HG03342 (cell line): ENCODE data around the gene SUSD3.
"Not testable (repeated sequence)": the region's sequence is repeated elsewhere in the genome, so short reads cannot be mapped to it uniquely, and the experiment has no call there.

Source experiments
- ATAC-seq: cut with Tn5 transposase; IDR thresholded peaks from one replicate; pipeline ENCODE4 v1.9.1; 2021; ENCODE audit warnings: mild to moderate bottlenecking, moderate library complexity; ENCODE audit not compliant: unreplicated experiment

The SUSD3 gene

GRCh38 chr9:93058355-93059010 lies at the start of gene SUSD3:
SUSD3 (plus strand) TSS chr9:93058701; CDS start chr9:93058743, 42 bp downstream.
- peak; percentile 51 for ATAC-seq

- no peak for ATAC-seq
Observed at GRCh38 chr9:93009337-93010015, 49.0 kb upstream of the SUSD3 start.

- ATAC-seq: no peak
Observed at GRCh38 chr9:93010056-93010455, 48.4 kb upstream of the SUSD3 start.

GRCh38 chr9:93010704-93011103 lies 47.8 kb upstream of the SUSD3 start:
- no peak for ATAC-seq

GRCh38 chr9:93011114-93011513 lies 47.4 kb upstream of the SUSD3 start:
- no peak for ATAC-seq

- no peak for ATAC-seq
Observed at GRCh38 chr9:93012963-93013855, 45.3 kb upstream of the SUSD3 start.

- no peak for ATAC-seq
Observed at GRCh38 chr9:93013856-93014582, 44.5 kb upstream of the SUSD3 start.

GRCh38 chr9:93015190-93015589 lies 43.3 kb upstream of the SUSD3 start:
- ATAC-seq: not testable (repeated sequence)

GRCh38 chr9:93017621-93018020 lies 40.9 kb upstream of the SUSD3 start:
- no peak for ATAC-seq

GRCh38 chr9:93020151-93020550 lies 38.4 kb upstream of the SUSD3 start:
- ATAC-seq: no peak

GRCh38 chr9:93020771-93021670 lies 37.5 kb upstream of the SUSD3 start:
- ATAC-seq: no peak

GRCh38 chr9:93022066-93022465 lies 36.4 kb upstream of the SUSD3 start:
- ATAC-seq: no peak

- no peak for ATAC-seq
Observed at GRCh38 chr9:93022721-93023520, 35.6 kb upstream of the SUSD3 start.

GRCh38 chr9:93023521-93023815 lies 35.0 kb upstream of the SUSD3 start:
- no peak for ATAC-seq

- ATAC-seq: no peak
Observed at GRCh38 chr9:93024646-93024910, 33.9 kb upstream of the SUSD3 start.

GRCh38 chr9:93024986-93025630 lies 33.4 kb upstream of the SUSD3 start:
- no peak for ATAC-seq

- no peak for ATAC-seq
Observed at GRCh38 chr9:93025736-93026135, 32.8 kb upstream of the SUSD3 start.

GRCh38 chr9:93026640-93027039 lies 31.9 kb upstream of the SUSD3 start:
- no peak for ATAC-seq

- ATAC-seq: no peak
Observed at GRCh38 chr9:93027750-93028149, 30.8 kb upstream of the SUSD3 start.
